ENCODE data around the gene SLC25A43.

The SLC25A43 gene

DNA sequence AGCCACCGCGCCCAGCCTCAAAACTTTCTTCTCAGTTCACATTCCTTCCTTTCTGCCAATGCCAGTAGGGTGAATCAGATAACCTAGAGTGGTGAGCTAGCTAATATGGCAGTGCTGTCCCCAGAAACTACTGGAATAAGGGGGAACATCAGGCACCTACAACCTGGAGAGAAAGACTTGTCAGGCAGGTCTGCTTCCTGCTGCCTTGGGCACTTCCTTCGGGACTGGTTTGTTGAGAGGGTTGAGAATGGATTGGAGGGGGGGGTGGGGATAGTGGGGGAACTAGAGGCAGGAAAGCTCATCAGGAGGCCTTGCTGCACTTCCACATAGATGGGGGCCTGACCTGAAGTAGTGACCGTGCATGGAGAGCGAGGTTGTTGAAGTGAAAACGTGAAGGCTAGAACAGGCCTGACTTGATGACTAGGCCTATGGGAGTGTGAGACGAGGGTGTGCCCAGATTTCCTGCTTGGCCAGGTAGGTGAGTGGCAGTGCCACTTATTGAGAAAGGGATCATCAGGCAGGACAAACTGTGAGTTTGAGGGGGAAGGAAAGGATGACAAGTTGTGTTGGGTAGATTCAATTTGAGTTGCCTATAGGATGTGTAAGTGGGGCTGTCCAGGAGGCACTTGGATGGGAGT, 102.5 kb downstream of the SLC25A43 start:
- no peak for DNase-seq

DNA sequence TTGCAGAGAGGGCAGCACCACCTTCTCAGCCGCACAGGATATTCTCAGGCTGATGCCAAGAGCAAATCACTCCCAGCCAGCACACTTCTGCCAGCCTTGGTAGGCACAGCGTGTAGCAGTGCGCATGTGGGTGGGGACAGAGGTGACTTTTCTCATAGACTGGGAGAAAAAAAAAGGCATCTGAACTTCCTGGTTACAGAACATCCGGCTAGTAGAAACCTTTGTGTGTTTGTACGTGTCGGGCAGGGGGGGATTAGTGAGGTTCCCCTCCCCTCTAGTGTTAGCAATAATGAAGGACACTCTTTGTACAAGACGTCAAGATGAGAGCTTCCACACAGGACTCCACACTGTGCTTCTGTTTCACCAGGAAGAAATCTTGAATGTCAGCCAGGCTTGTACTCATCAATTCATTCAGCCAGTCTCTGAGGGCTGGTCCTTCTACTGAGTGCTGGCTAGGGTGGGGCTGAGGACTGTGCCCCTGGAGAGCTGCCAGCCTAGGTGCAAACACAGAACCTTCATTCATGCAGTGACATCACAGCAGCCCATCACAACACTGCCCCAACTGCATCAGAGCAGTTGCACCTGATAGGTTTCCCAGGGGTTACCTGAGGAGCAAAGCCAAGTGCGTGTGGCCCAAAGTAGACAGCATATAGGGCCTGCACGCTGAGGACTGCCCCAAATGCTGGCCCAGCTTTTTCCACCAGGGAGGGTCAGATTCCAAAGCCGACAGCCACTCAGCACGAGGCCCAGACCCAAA, 103.8 kb downstream of the SLC25A43 start:
- no peak for DNase-seq

DNA sequence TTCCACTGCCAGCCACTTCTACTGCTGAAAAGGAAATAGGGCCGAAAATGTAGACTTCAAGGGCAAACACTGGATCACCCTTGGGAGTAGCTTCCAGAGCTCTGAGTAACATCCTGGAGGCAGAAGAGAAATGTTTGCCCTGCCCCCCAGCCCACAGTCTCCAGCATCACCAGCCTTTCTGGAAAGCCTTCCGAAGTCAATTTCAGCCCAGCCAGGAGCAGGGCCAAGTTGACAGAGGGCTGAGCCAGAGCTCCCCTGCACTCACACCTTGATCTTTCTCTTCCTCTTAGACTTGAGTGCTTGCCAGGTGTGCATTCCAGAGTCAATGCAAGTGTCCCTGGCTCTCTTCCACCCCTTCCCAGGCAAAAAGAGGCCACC, 104.3 kb downstream of the SLC25A43 start:
- no peak for DNase-seq
